Right ventricle myocardium inferior (tissue), 1 donor: ENCODE results near the gene PLCG1. TPM values are rescaled to one million over a fixed set of nuclear protein-coding genes. Genes with fewer than 3 reads are reported as not detected.

Source experiments
- ATAC-seq: fragments of 200-7000 bp; cut with Tn5 transposase; one replicate; pipeline ENCODE4 v1.9.1; 2020; ENCODE audit warnings: mild to moderate bottlenecking, moderate library complexity
- DNase-seq: peaks from one replicate; pipeline ENCODE4 v3.0.0; 2021; ENCODE audit errors: missing footprints
- intact Hi-C: fragments of 100-400 bp; cut with DNase I; formaldehyde crosslinking; loops from one replicate; pipeline ENCODE4 v1.11.0; 2022
- total RNA-seq: library from RNA; stranded (reverse); fragmentation: NEBNext Ultra II Directional; extraction: Animal tissue kit (Norgen Biotek cat#: 25700); gene quantifications from one replicate; pipeline ENCODE4 v1.2.1, GENCODE V29; 2021
- donor health status: DM: no; HTN: yes; CAD: no; lungs with severe emphysema.

PLCG1 gene
- total RNA-seq, 1 donor from 2014 or later = 43.4 TPM

DNA sequence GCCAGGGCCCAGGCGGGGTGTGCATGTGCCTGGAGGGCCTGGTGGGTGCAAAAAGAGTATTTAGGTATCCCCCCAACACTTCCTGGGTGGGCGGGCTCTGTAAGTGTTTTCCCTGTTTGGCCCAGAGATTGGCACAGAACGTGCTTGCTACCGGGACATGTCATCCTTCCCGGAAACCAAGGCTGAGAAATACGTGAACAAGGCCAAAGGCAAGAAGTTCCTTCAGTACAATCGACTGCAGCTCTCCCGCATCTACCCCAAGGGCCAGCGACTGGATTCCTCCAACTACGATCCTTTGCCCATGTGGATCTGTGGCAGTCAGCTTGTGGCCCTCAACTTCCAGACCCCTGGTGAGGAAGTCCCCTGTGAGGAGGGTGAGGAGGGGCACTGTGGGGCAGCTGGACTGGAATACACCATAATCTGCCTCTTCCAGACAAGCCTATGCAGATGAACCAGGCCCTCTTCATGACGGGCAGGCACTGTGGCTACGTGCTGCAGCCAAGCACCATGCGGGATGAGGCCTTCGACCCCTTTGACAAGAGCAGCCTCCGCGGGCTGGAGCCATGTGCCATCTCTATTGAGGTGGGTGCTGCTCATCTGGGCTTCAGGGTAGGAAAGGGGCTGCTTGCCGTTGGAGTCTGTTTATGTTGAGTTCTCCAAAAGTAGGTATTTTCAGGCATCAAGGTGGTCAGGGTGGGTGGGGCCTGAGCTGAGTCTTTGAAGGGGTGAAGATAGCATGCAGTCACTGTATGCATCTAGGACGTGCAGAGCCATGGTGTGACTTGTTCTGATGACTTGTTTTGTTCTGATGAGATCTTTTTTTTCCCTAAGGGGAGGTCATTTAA, 35.2 kb downstream of the PLCG1 start:
- peak; percentile 48 for ATAC-seq
- intact Hi-C loops = loop anchor here (1.0 to 5.0 kb wide), 6 partner anchors 18 to 240 kb away; partner anchors contain the start of gene LPIN3
- DNase-seq = no peak

DNA sequence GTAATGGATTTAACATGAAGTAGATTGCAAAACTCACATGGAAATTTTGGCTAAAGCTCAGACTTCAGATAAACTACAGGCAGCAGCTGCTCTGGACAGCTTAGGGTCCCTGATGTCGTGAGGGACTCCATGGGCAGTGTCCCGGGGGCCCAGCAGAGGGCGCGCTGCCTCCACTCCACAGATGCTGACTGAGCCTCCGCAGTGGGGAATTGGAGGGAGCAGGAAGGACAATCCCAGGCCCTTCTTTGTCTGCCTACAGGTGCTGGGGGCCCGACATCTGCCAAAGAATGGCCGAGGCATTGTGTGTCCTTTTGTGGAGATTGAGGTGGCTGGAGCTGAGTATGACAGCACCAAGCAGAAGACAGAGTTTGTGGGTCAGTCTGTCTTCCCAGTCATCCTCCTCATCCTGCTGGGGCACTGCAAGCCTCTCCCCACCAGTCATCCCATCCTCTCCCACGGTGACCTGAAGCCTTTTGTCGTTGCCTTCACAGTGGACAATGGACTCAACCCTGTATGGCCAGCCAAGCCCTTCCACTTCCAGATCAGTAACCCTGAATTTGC, 35.9 kb downstream of the PLCG1 start:
- DNase-seq (peak; percentile 92), ATAC-seq (peak; percentile 86)
- intact Hi-C loops = loop anchor here (1.0 to 5.0 kb wide), 6 partner anchors 18 to 239 kb away; partner anchors contain the start of gene LPIN3

DNA sequence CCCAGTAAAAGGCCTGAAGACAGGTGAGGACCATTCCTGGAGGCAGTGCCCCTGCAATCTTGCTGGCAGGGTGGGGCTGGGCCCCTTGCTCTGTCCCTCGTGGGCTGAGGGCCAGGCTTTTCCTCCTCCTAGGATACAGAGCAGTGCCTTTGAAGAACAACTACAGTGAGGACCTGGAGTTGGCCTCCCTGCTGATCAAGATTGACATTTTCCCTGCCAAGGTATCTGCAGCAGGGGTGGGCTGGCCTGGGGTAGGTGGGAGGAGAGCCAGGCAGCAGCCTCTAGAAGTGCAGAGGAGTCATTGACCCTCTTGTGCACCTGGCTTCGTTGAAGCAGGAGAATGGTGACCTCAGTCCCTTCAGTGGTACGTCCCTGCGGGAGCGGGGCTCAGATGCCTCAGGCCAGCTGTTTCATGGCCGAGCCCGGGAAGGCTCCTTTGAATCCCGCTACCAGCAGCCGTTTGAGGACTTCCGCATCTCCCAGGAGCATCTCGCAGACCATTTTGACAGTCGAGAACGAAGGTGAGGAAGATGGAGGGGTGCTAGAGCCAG, 36.5 kb downstream of the PLCG1 start:
- intact Hi-C loops = loop anchor here (1.0 to 5.0 kb wide), 6 partner anchors 19 to 238 kb away; partner anchors contain the start of gene LPIN3
- DNase-seq (no peak), ATAC-seq (no peak)

DNA sequence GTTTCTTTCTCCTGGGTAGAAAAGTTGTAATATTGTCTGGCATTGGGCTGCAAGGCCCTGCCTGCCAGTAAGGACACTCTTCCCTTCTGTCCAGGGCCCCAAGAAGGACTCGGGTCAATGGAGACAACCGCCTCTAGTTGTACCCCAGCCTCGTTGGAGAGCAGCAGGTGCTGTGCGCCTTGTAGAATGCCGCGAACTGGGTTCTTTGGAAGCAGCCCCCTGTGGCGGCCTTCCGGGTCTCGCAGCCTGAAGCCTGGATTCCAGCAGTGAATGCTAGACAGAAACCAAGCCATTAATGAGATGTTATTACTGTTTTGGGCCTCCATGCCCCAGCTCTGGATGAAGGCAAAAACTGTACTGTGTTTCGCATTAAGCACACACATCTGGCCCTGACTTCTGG, 37.0 kb downstream of the PLCG1 start:
- intact Hi-C loops = loop anchor here (5.0 kb wide), 2 partner anchors 73 to 238 kb away; no protein-coding TSS in a partner anchor
- DNase-seq (no peak), ATAC-seq (no peak)

DNA sequence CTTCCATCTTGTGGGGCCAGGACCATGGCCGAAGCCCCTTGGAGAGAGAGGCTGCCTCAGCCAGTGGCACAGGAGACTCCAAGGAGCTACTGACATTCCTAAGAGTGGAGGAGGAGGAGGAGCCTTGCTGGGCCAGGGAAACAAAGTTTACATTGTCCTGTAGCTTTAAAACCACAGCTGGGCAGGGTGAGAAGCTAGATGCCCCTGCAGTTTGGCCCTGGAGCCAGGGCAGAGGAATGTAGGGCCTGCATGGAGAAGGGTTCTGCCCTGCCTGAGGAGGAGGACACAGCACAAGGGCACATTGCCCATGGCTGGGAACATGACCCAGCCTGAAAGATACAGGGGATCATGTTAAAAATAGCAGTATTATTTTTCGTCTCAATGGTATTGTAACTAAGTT, 37.4 kb downstream of the PLCG1 start:
- ATAC-seq (peak; percentile 49), DNase-seq (no peak)
- intact Hi-C loops = loop anchor here (5.0 kb wide), 3 partner anchors 73 to 238 kb away; partner anchors contain the start of gene ZHX3

DNA sequence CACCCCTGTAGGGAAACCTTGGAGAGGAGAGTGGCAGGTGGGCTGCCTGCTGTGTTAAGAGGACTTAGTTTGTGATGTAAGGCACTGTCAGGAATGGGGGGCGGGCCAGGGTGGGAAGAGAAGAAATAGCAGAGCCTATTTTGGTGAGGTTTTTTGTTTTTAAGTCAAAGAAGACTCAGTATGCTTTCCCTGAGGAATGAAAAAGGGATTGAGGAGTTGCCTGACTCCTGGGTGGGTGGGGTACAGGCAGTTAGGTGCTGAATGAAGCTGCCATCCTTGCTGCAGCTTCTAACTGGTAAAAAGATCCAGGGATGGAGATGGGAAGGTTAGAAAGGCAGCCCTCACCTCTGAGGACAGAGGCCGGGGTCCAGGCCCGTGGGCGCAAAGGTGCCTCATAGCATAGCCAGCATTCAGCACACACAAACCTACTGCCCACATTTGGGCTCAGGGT, 37.9 kb downstream of the PLCG1 start:
- intact Hi-C loops = loop anchor here (5.0 kb wide), 1 partner anchor 142 kb away; the partner anchor contains the start of gene ZHX3
- DNase-seq (no peak), ATAC-seq (no peak)

DNA sequence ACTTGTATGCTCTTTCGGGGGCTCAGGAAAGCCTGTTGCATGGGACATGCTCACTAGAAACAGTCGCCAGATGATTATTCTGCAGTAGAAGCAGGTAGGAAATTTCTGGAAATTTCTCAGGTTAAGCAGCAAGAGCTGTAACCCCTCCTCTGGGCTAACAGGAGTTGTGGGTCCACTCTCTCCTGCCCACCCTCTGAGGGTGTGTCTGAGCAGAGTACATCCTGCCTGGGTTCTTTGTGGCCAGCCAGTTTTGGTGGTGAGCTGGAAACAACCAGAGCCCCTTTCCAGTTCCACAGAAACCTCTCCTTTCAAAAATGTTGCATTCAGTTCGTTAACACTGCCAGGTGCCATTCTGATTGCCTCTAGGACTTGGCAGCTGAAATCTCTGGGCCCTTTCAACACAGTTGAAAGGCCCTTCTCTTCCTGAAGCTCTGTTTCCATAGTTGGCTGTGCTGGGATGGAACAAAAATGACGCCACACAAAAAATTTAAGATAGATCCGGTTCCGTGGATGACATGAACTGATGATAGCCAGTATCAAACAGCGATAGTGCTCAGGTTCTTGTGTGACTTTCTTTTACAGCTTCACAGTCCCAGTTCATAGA, 38.5 kb downstream of the PLCG1 start:
- ATAC-seq = no peak
- DNase-seq = no peak
- intact Hi-C loops = loop anchor here (5.0 kb wide), 1 partner anchor 141 kb away; the partner anchor contains the start of gene ZHX3

DNA sequence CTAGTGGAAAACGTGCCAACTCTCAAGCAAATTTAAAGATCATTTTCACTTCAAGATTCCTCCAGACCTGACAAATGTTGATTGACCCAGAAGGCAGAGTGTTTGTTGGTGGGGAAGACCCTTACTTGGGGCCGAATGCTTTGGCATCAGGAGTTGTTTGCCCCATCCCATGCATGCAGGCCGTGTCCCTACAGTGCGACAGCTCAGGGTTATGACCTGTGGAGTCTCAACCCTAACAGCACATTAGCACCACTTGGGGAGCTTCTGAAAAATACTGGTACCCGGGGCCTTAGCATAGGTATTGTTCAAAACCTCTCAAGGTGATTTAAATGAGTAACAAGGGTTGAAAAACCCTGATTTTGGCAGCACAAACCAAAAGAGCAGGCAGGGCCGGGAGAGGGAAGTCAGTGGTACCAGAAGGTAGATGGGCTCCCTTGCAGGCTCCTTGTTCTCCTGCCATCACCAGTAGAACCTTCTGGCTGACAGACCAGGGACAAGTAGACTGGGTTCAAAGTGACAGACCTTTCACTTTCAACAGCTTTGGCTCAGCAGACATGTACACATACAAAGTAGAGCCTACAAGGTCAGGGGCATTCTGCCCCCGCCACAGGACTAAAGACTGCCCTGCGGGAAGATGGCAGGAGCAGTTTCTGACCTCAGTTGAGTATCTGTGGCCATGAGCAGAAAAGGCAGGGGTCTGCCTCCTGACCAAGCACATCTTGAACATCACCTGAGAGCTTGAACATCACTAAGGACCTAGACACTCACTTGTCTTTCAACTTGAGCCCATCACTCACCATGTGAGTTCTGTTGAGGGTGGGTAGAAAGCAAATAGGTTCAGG, 39.6 kb downstream of the PLCG1 start:
- DNase-seq (no peak), ATAC-seq (no peak)
- intact Hi-C loops = loop anchor here (5.0 kb wide), 1 partner anchor 140 kb away; the partner anchor contains the start of gene ZHX3

DNA sequence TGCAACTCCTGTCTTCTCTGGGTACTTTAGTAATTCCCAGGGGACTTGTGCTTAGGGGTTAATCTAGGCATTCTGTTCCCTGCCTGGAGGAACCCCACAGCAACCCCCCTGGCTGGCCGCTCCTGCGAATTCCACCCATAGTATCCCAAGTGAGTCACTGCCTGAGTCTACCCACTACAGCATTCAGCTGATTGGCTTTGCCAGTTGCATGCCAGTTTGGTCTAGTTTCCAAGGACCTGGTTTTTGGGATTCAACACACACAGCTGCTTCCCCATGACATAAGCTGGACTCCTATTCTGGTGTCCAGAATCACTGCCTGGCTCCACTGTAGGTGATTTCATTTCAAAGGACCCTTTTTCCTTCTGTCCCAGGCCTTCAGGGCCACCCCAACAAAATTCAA, 40.3 kb downstream of the PLCG1 start:
- intact Hi-C loops = loop anchor here (5.0 kb wide), 1 partner anchor 140 kb away; the partner anchor contains the start of gene ZHX3
- ATAC-seq = peak; percentile 36
- no peak for DNase-seq

DNA sequence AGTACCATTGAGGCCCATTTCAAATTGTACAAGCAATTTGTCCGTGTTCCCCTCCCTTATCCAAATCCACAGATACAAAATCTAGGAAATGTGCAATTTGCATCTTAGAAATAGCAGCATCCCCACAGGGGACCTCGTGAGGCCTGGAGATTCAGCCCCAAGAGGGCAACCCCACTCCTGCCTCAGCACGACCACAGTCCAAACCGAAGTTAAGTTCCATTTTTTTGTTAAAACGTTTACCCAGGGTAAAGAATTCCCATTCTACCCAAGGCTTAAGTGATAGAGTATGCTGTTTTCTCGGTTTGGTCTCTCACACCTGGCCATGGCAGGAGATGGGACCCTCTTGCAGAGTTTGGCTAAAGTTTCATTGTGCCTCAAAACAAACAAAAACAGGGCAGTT, 41.2 kb downstream of the PLCG1 start:
- intact Hi-C loops = loop anchor here (5.0 kb wide), 1 partner anchor 139 kb away; the partner anchor contains the start of gene ZHX3
- DNase-seq = no peak
- no peak for ATAC-seq

DNA sequence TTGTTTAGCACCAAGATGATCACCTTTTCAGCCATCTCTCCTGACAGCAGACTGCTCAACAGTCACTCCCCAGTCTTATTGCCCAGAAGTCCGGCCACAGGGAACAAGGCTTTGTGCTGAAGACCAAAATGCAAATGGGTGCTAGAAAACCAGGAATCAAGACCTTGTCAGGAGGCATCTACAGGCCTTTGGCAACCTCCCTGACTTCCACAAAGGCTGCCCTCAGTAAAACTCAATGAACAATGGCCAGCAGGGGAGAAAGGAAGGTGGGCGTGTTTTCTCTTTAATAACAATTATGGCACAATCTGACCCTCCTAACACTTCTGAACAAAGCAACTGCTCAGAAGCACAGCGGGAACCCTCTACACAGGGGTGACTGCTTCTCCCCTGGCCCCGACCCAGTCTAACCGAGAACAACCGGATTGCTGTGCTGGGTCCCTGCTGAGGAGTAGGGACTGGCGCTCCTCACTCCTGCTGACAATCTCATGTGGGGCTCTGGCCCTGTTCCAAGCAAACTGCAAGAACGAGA, 41.6 kb downstream of the PLCG1 start:
- ATAC-seq (peak; percentile 37), DNase-seq (no peak)
- intact Hi-C loops = loop anchor here (5.0 kb wide), 1 partner anchor 138 kb away; the partner anchor contains the start of gene ZHX3

DNA sequence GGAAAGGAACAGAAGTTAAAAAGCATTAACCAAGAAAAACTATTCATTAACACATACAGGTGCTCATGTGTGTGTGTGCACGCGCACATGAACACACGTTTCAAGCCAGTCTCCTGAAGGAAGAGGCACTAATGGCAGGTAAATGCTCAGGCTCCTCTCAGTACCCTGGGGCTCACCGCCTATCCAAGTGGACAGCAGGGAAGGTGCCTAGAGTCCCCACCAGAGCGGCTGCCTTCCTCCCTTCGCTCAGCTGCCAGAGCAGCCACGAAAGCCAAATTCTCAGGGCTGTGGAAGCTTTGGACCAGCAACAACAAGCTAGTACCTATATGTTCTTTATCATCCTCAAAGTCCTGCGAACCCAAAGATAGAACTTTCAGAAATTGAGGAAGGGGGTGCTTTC, 42.6 kb downstream of the PLCG1 start:
- DNase-seq (no peak), ATAC-seq (no peak)
- intact Hi-C loops = loop anchor here (2.0 to 5.0 kb wide), 2 partner anchors 49 to 137 kb away; partner anchors contain the start of gene ZHX3

DNA sequence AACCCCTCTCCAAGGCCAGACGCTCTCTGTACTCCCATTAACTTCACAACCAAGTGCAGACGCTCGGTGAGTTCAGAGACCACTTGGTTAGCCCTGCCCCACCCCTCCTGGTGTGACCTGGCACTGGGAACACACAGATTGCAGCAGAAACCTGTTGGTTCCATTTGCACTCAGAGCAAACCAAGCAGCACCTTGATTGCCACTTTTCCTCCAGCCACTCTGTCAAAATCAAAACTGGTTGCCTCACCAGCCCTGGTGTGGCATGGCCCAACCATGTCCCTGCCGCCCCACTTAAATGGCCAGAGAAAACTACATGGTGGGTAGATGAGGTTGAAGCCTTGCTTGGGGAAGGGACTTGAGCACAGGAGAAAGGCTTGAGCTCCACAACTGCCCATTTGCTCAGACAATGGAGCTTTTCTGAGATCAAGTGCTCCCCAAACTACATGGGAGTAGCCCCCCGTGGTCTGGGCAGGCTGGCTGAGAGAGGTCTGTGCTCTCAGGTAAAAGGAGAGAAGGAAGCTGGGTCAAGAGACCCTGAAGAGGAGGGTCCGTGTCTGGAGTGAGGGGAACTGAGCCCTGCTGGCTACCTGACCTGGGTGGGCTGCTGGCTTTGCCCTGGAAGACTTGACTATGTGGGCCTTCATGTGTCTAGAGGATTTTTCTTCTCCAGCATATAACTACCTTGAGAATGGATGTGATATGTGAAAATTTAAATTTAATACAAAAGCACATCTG, 43.4 kb downstream of the PLCG1 start:
- DNase-seq = no peak
- no peak for ATAC-seq
- intact Hi-C loops = loop anchor here (2.0 kb wide), 1 partner anchor 48 kb away; no protein-coding TSS in a partner anchor

DNA sequence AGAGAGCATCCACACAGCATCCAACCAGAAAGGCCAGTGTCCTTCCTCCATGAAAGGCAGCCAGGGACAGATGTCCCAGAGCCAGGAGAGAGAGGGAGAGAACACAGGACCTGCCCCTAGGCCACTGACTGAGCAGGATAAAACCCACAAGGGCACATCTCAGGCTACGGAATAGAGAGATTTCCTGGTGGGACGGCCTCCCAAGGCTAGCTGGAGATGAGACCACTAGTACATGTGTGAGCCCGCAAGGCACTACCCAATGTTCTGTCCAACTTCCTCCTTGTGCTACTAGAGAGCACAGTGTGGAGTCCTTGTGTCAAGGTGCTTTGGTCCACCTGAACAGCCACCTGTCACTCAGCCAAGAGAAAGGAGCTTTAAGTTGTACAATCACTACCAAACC, 44.2 kb downstream of the PLCG1 start:
- ATAC-seq = no peak
- DNase-seq = no peak
- intact Hi-C loops = loop anchor here (2.0 kb wide), 1 partner anchor 47 kb away; no protein-coding TSS in a partner anchor

DNA sequence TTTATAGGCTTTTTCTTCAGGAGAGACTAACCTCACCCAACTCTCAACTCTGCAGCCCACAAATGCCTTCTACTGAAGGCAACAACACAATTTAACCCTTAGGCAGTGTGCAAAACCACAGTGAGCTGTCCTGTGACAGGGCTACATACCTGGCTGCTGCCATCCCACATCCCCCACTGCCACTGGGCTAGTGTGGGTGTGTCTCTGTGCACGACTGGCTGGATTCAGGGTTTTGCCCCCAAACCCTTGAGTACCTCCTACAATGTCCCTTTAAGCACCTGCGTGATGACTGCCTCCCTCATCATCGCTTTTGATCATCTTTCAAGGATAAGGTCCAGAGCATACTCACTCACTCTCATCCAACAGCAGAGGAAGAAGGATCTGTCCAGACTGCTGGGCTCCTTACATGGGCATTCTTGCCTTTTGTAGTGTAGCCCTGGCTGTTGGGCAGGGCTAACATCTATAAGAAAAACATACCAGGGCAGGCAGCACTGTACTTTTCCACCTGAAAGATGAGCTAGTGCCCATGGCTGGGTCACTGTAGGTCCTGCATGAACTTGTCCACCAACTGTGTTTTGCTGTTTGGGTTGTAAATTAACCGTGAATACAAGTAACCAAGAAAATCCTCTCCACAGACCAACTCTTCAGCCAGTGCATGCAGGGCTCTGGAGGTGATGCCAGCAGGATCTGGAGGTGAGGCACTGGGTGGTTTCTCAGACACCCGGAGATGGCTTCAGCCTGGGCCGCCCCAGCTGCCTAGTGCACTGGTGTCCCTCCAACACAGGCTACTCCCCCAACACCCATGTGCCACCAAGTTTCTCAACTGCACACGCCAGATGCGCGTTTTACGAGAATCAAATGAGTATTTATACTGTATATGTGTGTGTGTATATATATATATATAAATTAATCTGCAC, 45.2 kb downstream of the PLCG1 start:
- intact Hi-C loops = no loop called here
- DNase-seq = no peak
- ATAC-seq = no peak

DNA sequence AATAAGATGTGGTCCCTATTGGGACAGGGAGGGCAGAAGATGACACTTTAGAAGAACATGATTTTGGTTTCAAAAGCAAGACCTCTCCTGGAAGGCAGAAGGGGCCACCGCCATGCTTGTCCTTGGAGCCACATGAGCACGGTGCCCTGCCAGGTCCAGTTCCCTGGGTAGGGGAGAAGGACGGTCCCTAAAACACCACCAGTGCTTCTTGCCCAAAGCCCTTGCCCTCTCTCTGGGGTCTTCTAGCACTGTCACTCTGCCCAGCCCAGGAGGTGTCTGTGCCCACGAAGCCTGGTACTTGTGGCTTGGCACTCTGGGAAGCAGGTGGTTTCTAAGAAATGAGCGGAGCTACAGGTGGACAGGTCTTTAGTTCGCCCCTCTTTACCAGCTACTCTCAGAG, 46.0 kb downstream of the PLCG1 start:
- intact Hi-C loops = no loop called here
- ATAC-seq (no peak), DNase-seq (no peak)
